Measurements from ENCODE around the gene LIN28B.

- no peak for TF ChIP-seq CTCF (IDR thresholded peaks at IDR 0.05; ENCODE audit: low read depth, low read length, poor library complexity, severe bottlenecking)
- TF ChIP-seq EZH2phosphoT487 (IDR thresholded peaks at IDR 0.05; ENCODE audit: borderline replicate concordance, low read length), result no peak
Observed at GRCh38 chr6:105072798-105073199, 115.9 kb downstream of the LIN28B start.
